ENCODE data around the gene INPP5A. TPM values are rescaled to one million over a fixed set of nuclear protein-coding genes. Genes with fewer than 3 reads are reported as not detected.

The INPP5A gene
- total RNA-seq, 1 experiment from 2014 or later = 22.6 TPM

- Histone ChIP-seq H3F3A (ENCODE audit: low read length, unreplicated experiment) (no peaks in the 10 kb centered on the region), H3K27me3 (ENCODE audit: low read length) (no peaks in the 10 kb centered on the region), H3K79me2 (ENCODE audit: low read length) (no peaks in the 10 kb centered on the region), H3K36me3 (ENCODE audit: low read depth, low read length) (no peaks in the 10 kb centered on the region; the same call in 1 of the 2 replicates), H2AFZ (ENCODE audit: low read length) (no peak overlapping the region), H3K9me3 (ENCODE audit: low read length) (no peaks in the 10 kb centered on the region), H3K27ac (ENCODE audit: low read length) (no peak overlapping the region), H3K4me2 (ENCODE audit: low read length) (no peak overlapping the region), H3K4me3 (ENCODE audit: low read length) (no peak overlapping the region), H3K4me1 (ENCODE audit: insufficient read depth, low read length) (no peaks in the 10 kb centered on the region), H4K20me1 (ENCODE audit: low read length) (no peaks in the 10 kb centered on the region), H3K9ac (ENCODE audit: low read length) (no peak overlapping the region), H3K9me2 (replicated peaks; ENCODE audit: low read length) (no peaks in the 10 kb centered on the region)
- intact Hi-C loops (cut with micrococcal nuclease) = no loop called here
- no TSS peak for BruUV-seq (replicated peaks)
- CTCF ChIA-PET = no interaction called here
- TF ChIP-seq EZH2phosphoT487 (IDR thresholded peaks at IDR 0.05; ENCODE audit: borderline replicate concordance, low read length) (no peak), EZH2 (IDR thresholded peaks at IDR 0.05; ENCODE audit: low read length, unreplicated experiment) (no peak)
- TF ChIP-seq, protein P1, sequence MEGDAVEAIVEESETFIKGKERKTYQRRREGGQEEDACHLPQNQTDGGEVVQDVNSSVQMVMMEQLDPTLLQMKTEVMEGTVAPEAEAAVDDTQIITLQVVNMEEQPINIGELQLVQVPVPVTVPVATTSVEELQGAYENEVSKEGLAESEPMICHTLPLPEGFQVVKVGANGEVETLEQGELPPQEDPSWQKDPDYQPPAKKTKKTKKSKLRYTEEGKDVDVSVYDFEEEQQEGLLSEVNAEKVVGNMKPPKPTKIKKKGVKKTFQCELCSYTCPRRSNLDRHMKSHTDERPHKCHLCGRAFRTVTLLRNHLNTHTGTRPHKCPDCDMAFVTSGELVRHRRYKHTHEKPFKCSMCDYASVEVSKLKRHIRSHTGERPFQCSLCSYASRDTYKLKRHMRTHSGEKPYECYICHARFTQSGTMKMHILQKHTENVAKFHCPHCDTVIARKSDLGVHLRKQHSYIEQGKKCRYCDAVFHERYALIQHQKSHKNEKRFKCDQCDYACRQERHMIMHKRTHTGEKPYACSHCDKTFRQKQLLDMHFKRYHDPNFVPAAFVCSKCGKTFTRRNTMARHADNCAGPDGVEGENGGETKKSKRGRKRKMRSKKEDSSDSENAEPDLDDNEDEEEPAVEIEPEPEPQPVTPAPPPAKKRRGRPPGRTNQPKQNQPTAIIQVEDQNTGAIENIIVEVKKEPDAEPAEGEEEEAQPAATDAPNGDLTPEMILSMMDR (conservative IDR thresholded peaks at IDR 0.05; ENCODE audit: low read depth, low read length) = no peak
- DNase-seq (no peak), ATAC-seq (no peak)
- POLR2A ChIA-PET (ENCODE audit: unreplicated experiment) = no interaction called here
Observed at GRCh38 chr10:132756591-132756990, 219.0 kb downstream of the INPP5A start.

DNA sequence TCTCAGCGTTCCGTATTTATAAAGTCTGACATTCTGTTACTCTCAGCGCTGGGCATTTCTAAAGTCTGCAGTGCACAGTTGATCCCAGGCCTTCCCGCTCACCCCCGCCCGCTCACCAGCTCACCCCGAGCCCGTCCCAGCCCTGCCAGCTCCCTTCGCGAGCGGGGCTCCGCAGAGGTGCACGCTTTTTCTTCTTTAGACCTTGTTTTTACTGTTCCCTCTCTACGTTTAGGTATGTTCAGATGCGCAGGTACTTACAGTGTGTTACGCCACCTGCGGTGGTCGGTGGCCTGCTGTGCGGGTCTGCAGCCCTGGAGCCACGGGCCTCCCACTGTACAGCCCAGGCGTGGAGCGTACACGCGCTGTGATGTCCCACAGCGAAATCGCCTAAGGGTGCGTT is 219.6 kb downstream of the INPP5A start:
- ChIA-PET POLR2A (ENCODE audit: unreplicated experiment) (no interaction called here), CTCF (no interaction called here)
- intact Hi-C loops (cut with micrococcal nuclease) = no loop called here
- Histone ChIP-seq H3K4me1 (ENCODE audit: insufficient read depth, low read length) (no peaks in the 10 kb centered on the region), H3K36me3 (ENCODE audit: low read depth, low read length) (no peaks in the 10 kb centered on the region; the same call in 1 of the 2 replicates), H3K27ac (ENCODE audit: low read length) (no peak overlapping the region), H3K27me3 (ENCODE audit: low read length) (no peaks in the 10 kb centered on the region), H3K9me2 (replicated peaks; ENCODE audit: low read length) (no peaks in the 10 kb centered on the region), H2AFZ (ENCODE audit: low read length) (no peak overlapping the region), H3K4me3 (ENCODE audit: low read length) (no peak overlapping the region), H4K20me1 (ENCODE audit: low read length) (no peaks in the 10 kb centered on the region), H3K9ac (ENCODE audit: low read length) (no peak overlapping the region), H3K9me3 (ENCODE audit: low read length) (no peaks in the 10 kb centered on the region), H3K79me2 (ENCODE audit: low read length) (no peaks in the 10 kb centered on the region), H3K4me2 (ENCODE audit: low read length) (no peak overlapping the region), H3F3A (ENCODE audit: low read length, unreplicated experiment) (no peaks in the 10 kb centered on the region)
- BruUV-seq (replicated peaks) = no TSS peak
- no peak for ATAC-seq
- TF ChIP-seq EZH2phosphoT487 (IDR thresholded peaks at IDR 0.05; ENCODE audit: borderline replicate concordance, low read length) (no peak), EZH2 (IDR thresholded peaks at IDR 0.05; ENCODE audit: low read length, unreplicated experiment) (no peak)
- TF ChIP-seq, protein P1 (conservative IDR thresholded peaks at IDR 0.05; ENCODE audit: low read depth, low read length) = no peak
- no peak for DNase-seq

DNA sequence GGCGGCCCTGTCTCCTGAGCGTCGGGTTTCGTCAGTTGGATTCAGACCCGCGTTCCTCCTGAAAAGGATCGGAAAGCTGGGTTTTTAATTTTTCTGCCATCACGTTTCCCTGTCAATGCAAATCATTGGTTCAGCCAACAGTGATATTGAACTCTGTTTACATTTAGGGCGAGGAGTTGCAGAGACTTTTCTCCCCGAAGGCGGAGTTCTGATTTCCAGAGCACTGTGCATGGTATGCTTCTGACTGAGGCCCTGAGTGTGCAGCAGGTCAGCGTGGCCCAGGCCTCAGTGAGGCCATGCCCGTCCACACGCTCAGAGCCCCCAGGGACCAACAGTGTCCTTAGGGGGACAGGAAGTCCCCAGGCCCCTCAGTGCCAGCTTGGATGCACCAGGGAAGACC is 221.3 kb downstream of the INPP5A start:
- Histone ChIP-seq H3K9me2 (replicated peaks; ENCODE audit: low read length) (no peaks in the 10 kb centered on the region), H3K36me3 (ENCODE audit: low read depth, low read length) (no peaks in the 10 kb centered on the region; the same call in 1 of the 2 replicates), H3K4me3 (ENCODE audit: low read length) (no peak overlapping the region), H3K27me3 (ENCODE audit: low read length) (no peaks in the 10 kb centered on the region), H3K27ac (ENCODE audit: low read length) (no peak overlapping the region), H3K79me2 (ENCODE audit: low read length) (no peaks in the 10 kb centered on the region), H3K4me1 (ENCODE audit: insufficient read depth, low read length) (no peaks in the 10 kb centered on the region; the same call in 1 of the 2 replicates), H3F3A (ENCODE audit: low read length, unreplicated experiment) (no peaks in the 10 kb centered on the region), H3K9ac (ENCODE audit: low read length) (no peak overlapping the region), H3K9me3 (ENCODE audit: low read length) (no peaks in the 10 kb centered on the region), H3K4me2 (ENCODE audit: low read length) (no peak overlapping the region), H4K20me1 (ENCODE audit: low read length) (no peaks in the 10 kb centered on the region), H2AFZ (ENCODE audit: low read length) (no peak overlapping the region)
- CTCF ChIA-PET = no interaction called here
- TF ChIP-seq, protein P1 (conservative IDR thresholded peaks at IDR 0.05; ENCODE audit: low read depth, low read length) = no peak
- TF ChIP-seq EZH2 (IDR thresholded peaks at IDR 0.05; ENCODE audit: low read length, unreplicated experiment) = no peak
- TF ChIP-seq EZH2phosphoT487 (IDR thresholded peaks at IDR 0.05; ENCODE audit: borderline replicate concordance, low read length) = no peak
- POLR2A ChIA-PET (ENCODE audit: unreplicated experiment) = no interaction called here
- no peak for ATAC-seq
- no TSS peak for BruUV-seq (replicated peaks)
- no peak for DNase-seq
- intact Hi-C loops (cut with micrococcal nuclease) = no loop called here

Data from PC-3 (cell line).